Dermis blood vessel endothelial cell (primary cell): ENCODE data around the gene LARP4B. TPM values are rescaled to one million over a fixed set of nuclear protein-coding genes. Genes with fewer than 3 reads are reported as not detected.
"Not testable (repeated sequence)": the region's sequence is repeated elsewhere in the genome, so short reads cannot be mapped to it uniquely, and the experiment has no call there.

Experiments
- DNase-seq: peaks from one replicate; pipeline ENCODE4 v3.0.0; 2010
- total RNA-seq: library from RNA; depleted of rRNA; stranded (reverse); fragments of >200 nt; gene quantifications from 2 replicates; pipeline ENCODE4 v1.2.3, GENCODE V29; 2014

Gene LARP4B
- total RNA-seq, 1 donor from 2014 or later, result 23.5 TPM

DNA sequence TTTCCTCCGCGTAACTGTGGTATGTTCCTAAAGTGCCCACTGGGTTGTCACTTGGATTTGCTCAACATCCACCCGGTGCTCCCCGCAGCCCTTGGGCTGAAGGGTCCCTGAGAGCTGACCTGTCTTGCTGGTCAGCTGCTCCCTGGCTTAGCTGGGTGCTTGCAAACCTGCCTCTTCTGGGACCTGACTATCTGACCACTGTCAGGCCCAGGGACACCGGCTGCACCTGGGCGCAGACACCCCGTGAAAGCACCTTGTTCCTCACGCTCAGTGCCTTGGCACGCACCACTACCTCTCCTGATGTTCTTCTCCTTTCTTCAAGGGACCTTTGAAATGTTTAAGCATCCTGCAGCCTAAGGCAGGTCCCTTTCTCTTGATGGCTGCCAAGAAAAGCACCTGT is 26.6 kb upstream of the LARP4B start:
- no peak for DNase-seq

DNA sequence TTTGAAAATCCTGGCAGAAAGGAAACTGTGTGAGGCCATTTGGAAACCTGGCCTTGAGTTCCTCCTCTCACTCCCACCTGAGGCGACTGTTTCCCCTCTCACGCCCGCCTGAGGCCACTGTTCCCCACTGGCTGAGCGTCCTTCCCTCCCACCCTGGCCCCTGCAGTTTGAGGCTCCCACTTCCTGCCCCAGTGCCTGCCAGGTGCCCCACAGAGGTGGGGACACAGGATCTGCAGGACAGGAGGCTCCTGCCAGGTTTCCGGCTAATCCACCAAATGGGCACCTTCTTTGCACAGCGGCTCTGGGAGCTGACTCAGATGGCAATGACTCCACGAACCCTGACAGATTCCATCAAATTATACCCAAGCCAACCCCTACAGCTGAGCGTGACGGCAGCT is 24.3 kb upstream of the LARP4B start:
- DNase-seq, result no peak

DNA sequence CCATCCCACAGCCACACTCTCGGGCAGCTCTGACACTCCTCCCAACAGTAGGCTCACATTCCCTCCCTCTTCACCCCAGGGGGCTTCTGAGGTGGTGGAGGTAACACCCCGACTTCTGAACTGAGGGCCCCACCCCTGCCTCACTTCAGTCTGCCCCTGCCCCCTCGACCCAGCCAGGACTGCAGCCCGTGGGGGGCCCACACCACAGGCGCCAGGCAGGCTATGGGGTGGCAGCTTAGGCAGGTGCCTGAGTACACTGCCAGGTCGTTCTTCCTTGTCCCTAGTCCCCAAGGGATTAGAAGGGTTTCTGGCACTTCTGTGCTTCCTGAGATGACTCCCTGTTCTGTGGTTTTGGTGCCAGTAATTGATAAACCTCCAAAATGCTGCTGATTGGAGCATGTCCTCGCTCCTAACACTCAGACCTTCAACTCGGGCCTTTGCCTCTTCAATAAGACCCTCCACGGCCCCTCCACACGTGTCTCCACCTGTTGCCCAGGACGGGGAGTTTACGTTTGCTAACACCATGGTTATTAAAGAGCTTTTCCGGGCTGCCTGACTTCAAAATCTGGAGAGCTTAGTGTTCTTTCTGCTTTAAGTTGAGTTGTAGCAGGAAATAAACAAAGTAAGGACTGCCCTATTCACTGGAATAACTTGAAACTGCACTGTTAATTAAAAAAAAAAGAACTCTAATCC is 23.8 kb upstream of the LARP4B start:
- DNase-seq, result no peak

DNA sequence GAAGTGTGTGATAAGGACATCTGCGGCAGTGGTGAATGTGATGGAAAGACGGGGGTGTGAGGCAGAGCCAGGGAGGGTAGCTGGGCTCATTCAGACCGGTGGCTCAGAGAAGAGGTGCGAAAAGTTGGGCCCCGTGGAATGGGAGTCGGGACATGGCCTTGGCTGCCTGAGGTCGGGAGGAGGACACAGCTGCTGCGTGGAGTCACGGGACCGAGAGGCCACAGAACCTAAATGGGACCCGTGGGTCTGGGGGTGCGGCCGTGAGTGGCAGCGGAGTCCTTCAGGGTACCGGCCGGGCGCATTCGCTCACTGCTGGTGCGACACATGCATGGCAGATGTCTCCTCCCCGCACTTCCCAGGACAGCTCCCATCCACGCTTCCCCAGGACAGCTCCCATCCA is 22.9 kb upstream of the LARP4B start:
- no peak for DNase-seq

DNA sequence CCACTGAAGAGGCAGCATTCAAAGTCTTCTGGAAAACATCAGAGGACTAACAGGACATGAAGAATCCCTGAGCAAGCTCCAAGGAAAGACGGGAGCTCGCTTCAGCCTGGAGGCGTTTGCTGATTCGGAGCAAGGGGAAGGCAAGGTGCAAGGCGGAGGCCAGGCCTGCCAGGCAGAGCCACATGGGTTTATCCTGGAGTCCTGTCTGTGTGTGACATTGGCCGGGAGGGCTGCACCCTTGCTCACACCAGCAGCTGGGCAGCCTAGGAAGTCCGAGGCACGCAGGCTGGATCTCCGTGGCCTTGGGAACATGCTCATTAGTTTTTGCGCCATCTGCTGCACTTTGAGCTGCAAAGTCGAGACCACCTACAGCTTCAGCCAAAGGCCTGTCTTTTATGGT is 22.3 kb upstream of the LARP4B start:
- DNase-seq, result no peak

DNA sequence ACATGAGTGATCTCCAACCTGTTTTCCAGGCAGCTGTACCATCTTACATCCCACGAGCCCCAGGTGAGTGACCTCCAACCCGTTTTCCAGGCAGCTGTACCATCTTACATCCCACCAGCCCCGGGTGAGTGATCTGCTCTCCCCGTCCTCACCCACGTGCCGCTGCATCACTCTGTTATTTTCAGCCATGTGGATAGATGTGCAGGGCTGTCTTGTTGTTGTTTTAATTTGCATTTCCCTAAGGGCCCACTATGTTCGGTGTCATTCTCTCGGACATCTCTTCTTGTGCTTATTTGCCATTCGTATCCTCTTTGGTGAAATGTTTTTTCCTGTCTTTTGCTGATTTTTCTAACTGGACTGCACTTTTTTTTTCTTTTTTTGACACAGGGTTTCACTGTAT is 17.9 kb upstream of the LARP4B start:
- DNase-seq, result no peak

DNA sequence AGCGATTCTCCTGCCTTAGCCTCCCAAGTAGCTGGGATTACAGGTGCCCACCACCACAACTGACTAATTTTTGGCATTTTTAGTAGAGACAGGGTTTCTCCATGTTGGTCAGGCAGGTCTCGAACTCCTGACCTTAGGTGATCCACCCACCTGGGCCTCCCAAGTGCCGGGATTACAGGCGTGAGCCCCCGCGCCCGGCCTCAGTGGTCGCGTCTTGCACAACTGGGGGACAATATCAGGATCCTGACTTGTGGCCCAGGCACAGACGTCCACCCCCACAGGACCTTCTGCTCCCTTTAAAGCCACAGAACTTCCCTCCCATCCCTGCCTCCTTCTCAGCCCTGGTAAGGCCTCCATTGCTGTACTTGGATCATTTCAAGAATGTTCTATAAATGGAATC is 16.8 kb upstream of the LARP4B start:
- no peak for DNase-seq

DNA sequence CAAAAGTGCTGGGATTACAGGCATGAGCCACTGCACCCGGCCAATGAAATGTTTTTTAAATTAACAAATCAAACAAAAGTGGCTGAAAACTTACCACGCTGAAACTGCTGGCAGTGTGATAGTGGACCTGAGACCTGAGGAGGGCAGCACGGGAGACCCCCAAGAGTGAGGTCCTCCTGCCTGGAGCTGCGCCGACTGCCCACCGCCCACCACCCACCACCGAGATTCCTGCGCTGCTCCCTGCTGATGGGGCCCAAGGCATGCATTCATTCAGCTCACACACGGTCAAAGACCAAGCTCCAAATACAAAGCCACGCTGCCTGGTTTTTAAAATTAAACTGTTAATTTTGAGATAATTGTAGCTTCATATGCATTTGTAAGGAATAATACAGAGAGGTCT is 16.4 kb upstream of the LARP4B start:
- no peak for DNase-seq

DNA sequence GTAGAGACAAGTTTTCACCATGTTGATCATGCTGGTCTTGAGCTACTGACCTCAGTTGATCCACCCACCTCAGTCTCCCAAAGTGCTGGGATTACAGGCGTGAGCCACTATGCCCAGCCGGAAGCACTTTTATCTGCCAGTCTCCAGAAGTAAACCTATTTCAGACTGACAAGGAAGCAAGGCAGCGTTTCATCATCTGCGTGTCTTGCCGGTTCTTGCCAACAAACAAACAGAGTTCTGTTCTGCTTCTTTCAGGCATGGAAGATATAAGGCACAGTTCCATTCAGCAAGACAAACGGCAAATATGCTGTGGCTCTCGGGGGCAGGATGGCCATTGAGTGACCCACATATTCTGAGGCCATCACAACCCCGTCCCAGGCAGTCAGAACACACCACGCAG is 15.5 kb upstream of the LARP4B start:
- DNase-seq, result no peak

DNA sequence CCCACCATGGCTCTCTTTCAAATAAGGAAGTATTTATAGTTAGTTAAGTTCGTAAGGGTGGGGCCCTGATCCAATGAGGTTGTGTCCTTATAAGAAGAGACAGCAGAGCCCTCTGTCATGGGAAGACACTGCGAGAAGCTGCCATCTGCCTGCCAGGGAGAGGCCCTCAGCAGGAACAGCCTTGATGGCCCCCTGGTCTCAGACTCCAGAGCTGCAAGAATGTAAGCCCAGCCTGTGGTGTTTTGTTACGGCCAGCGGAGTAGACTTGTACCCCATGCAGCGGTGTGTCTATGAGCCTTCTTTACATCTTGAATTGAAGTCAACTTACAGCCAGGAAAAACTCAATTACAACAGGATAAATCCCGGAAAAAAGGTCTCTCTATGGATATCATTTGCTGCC is 14.3 kb upstream of the LARP4B start:
- no peak for DNase-seq

DNA sequence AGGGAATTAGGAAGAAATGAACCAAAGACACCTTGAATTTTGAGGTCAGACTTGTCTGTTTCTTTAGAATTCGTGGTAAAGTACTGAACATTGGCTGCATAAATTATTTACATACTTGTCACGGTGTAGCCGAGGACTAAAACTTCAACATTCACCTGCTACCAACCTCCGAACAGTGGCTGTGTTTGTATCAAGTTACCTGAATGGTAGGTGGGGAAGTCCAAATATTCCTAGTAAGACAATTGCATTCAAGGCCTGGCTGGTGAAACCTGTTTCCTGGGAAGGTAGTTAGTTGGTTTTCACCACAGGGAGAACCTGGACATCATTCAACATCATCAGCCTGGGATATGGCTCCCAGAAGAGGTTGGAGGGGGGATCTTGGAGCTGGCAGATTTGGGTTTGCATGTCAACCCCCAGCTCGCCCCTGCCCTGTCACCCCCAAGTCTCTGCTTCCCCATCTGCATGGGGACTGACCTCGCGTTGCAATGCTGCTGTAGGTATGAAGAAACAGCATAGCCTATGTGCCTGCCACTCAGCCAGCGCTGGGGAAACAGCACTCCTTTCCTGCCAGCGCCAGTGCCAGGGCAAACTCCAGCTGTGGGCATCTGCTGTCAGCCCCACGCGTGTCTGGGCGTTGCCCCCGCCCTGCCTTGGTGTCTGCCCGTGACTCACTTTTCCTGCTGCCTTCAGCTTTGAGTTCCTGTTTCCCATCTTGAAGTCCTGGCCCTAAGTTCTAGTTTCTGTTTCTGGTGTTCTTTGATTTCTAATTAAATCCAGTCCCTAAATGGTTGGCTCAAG is 12.7 kb upstream of the LARP4B start:
- peak; percentile 85 for DNase-seq

DNA sequence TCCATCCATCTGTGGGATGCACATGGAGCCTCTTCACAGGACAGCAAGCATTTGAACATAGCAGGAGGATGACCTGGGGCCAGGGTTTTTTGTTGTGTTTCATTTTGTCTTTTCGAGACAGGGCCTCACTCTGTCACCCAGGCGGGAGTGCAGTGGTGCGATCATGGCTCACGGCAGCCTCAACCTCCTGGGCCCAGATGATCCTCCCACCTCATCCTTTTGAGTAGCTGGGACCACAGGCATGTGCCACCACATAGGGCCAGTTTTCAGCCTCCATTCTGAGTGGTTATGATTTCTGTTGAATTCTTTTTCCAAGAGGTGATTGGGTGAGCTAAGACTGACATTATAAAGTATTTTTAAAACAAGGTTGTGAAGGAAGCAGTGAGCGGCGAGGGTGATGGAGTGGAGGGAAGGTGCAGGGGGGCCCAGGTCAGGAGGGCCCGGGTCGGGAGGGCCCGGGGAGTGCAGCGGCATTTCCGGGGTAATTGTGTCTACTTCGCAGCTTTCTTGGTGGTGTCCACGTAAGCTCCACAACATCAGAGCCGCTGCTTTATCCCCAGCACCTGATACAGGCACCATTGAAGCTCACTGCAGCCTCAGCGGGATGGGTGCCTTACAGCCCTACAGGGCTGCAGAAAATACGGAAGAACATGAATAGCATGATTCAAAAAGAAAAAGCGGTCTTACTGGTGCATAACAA is 12.0 kb upstream of the LARP4B start:
- no peak for DNase-seq

DNA sequence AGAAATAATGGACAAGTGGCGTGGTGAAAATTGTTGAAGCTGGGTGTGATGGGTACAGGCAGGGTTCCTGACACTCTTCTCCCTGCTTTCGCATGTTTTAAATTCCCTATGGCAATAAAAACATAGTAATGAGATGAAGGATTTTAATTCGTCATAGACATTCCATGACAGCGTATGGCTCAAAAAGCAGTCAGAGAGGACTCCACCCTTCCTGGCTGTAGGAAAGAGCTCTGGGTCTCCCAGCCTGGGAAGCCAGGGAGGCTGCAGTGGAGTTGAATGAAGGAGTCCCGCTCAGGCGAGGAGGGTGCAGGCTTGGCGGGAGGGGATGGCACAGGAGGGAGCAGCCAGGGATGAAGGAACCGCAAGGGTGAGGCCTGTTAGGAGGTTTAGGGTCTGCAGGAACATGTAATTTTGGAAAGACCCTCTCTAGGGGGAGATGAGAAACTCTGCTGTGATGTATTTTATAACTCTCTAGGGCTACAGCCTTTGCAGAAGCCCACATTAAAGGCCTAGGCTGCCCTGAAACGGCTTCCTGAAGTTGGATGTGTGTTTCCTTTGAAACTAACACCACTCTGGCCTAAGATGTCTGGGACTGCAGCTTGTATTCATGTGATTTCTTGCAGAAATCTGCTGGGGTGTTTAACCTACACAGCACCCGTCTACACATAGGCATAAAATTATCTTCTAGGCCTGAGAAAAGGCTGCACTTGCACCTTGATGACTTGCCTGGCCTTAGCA is 7.6 kb upstream of the LARP4B start:
- no peak for DNase-seq

DNA sequence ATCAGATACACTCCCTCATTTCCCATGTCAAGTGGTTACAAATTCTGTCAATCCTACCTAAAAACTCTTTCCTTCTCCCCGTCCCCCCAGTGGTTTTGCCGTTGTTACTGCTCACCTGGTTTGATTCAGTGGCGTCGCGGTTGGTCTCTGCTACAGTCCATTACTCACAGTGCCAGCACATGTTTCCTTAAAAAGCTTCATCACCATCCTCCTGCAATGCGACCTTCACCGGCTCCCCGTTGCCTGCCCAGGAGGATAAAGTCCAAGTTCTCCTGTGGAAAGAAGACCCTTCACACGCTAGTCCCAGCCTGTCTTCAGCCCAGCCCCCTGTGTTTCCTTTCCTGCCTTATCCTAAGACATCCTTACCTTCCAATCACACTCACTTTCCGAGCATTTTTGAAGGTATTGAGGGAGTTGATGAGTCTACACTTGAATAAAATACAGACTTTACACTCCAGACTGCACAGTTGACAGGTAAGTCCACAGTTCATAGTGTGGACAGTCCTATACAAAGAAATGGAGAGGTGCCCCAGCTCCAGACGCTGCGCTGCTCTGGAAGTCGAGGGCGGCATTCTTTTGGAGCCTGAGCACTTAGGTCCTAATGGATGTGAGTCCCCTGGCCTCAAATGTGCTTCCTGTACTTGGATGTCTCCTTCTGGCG is 3.4 kb upstream of the LARP4B start:
- no peak for DNase-seq

DNA sequence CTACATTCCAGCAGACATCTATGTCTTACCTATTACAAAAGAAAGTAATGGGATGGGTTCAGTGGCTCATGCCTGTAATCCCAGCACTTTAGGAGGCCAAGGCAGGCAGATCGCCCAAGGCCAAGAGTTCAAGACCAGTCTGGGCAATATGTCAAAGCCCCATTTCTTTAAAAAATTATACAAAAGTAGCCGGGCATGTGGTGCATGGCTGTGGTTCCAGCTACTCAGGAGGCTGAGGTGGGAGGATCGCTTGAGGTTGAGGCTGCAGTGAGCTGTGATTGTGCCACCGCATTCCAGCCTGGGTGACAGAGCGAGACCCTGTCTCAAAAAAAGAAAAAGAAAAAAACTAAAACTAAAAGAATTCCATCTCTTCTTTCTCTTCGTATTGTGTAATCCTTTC is 2.7 kb upstream of the LARP4B start:
- not testable (repeated sequence) for DNase-seq

DNA sequence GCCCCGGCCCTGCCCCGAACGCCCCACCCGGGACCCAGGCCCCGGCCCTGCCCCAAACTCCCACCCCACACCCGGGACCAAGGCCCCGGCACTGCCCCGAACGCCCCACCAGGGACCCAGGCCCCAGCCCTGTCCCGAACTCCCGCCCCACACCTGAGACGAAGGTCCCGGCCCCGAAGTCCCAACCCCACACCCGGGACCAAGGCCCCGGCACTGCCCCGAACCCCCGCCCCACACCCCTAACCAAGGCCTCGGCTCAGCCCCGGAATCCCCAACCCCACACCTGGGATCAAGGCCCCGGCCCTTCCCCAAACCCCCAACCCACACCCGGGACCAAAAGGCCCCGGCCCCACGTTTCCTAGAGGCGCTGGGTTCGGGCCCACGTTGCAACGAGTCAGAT is 1.1 kb upstream of the LARP4B start:
- DNase-seq, result no peak

DNA sequence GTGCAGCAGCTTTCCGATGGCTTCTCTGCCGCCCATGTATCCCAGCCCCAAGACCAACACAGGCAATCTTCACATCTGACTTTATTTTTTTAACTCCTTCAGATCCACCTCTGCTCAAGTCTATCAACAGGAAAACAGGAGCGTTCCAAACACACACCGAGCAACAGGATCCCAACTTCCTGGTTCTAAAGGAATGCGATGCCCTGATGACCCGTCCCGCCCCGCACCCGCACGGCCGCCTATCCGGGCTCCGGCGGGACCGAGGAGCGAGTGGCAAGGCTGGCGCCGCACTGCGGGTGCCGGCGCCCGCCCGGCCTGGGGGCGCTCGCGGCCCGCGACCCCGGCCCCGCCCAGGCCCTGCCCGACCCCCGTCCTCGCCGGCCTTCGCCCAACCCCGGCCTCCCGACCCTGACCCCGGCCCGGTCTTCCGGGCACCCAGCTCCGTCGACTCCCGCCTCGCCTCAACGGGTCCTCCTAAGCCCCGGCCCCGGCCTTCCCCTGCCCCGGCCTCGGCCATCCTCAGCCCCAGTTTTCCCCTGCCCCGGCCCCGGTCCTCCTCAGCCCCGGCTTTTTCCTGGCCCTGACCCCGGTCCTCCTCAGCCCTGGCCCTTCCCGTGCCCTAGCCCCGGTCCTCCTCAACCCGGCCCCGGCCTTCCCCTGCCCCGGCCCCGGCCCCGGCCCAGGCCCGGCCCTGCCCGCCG is 730 bp downstream of the LARP4B start:
- DNase-seq, result peak; percentile 70

DNA sequence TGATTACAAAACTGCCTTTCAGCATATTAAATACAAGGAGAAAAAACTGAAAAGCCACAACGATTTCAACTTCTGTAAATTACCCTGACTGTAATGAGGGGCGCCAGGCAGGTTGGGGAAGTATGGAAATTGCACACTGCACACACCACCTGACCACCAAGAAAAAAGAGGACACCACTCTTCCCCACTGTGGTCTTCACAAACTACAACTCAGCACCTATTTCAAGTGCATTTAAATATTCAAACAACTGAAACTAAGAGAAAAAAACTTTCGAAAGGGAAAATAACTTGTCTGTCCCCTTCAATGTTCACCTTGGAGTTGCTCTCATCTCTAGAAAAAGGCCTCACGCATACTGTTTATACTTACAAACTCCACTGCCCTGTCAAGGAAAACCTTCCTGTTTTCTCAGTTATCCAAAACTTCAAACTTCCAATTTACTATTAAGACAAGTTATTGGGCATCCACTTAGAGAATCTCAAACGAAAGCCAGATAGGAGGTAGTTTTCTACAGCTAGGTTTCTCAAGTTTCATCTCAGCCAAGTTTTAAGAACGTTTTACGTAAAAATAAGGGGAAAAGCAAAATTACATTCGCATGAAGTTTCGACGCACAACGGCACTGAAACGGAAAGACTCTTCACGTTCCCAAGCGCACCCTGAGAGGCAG is 1.4 kb downstream of the LARP4B start:
- DNase-seq, result no peak

DNA sequence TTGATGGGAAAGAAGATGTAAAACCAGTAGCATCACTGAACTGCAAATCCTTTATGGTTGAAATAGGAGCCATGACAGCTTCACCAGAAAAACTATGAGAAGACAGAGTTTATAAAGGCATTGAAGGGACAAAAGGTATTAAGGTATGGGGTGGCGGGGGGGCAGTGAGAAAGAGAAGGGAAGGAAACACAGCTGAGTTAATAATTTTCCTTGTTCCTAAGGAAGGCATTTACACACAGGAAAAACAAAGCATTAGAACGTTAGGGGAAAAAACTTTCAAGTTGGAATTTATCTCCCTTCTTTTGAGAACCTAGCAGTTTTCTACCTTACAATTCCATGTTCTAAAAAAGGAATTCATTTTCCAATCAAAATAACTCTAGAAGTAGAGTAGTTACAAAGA is 4.4 kb downstream of the LARP4B start:
- peak; percentile 56 for DNase-seq

DNA sequence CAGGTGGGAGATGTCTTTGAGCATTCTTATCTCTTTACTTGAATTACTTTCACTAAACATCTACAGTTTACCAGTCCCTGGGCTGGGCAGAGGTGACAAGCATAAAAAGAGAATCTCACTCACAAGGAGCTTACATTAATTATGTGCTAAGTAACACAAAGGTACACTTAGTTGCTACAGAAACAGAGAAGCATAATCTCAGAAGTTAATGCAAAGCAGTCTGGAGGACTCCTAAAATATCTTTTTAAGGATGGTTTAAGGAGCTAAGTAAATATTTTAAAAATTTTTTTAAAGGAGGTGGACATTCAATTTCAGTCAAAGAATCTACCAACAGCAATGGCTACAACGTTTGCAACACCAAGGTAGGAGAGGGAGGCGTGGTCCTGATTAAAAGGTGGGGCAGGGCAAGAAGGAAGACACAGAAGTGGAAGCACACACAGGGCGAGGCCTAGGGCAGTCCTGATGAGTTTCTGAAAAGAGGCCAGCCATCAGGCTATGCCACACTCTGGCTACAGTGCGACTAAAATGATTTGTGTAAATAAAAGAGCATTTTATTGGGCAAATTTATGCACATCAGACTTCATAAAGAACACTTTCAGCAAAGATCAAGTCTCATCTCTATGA is 5.3 kb downstream of the LARP4B start:
- no peak for DNase-seq

DNA sequence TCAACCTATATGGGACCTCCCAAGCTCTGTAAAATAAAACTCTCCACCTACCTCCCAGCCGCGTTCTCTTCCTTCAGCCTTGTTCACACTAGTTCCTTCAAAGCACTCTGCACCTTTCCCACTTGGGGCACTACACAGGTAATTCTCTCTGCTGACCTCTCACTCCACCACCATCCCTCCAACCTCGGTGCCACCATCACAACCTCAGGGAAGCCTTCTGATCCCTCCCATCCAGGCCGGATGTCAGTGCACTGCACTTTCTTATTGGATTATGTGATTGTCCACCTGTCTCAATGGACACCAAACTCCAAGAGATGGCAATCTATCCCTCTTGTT is 7.0 kb downstream of the LARP4B start:
- no peak for DNase-seq
